ENCODE data around the gene FAM47C.
"Not testable (repeated sequence)": the region's sequence is repeated elsewhere in the genome, so short reads cannot be mapped to it uniquely, and the experiment has no call there.

FAM47C gene

DNA sequence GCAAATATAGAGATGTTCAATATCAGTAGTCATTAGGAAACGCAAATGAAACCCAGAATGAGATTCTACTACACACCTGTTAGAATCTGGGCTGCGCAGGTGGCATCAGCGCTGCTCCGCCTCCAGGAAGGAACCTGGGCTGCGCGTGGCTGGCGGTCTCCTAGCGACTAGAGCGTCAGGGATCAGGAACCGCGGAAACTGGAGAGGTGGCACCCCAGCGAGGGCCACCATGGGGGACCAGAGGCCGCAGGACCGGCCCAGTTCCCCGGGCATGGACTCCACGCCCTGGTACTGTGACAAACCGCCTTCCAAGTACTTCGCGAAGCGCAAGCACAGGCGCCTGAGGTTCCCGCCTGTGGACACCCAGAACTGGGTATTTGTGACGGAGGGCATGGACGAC is at the start of gene FAM47C:
Gene FAM47C, plus strand, starts transcription at position 185 of the 400 bp plus-strand sequence. Its CDS starts 45 bp downstream, at position 230.
- in situ Hi-C loops (cut with HindIII; ENCODE audit: low sequenced_read_pairs) = not testable (repeated sequence)

DNA sequence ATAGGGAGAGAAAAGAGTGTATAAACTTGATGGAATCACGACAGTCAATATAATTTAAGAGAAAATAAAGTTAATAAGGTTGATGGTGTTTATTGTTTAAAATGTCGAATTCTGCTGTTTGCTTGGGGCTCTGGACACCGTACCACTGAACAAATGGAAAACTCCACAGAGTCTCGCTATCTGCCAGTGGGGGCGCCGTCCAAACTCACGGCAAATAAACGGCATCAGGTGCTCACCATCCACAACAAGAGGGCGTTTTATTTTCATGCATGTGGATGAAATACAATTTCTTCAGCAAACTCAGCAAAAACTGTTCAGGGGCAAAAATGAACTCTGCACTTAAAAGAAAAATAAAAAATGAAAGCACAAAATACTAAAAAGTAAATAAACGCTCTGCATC is 46.6 kb upstream of the FAM47C start:
- in situ Hi-C loops (cut with HindIII; ENCODE audit: low sequenced_read_pairs) = no loop called here

DNA sequence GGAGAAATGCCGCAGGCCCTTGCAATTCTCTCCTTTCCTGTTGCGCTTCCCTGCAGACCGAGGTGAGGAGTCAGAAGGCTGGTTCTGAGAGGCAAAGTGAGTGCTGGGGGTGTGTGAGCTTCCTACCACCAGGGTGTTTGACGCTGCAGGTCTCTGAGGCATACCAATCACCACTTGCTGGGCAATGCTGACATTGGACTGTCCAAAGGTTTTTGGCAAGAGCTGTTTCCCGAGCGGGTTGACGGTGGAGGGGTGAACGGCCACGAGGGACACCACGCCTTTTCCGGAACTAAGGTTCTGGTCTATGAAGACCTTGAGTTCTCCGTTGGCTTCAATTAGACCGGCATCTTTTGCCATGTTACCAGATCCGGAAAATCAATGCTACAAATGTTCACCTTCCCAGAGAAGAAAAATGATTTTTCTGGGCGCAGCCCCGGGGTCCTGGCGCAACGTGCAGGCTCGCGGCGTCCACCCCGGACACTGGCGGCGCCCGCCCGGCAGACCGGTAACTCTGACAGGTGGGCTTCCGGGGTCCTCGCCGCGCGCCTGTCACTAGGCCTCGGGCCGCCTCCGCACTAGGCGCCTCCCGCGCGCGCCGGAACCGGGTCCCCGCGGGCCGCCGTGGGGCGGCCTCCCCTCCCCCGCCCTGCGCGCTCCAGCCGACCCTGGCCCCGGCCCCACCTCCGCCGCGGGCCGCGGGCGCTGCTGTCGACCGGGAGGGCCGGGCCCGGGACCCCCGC is 44.9 kb upstream of the FAM47C start:
- in situ Hi-C loops (cut with HindIII; ENCODE audit: low sequenced_read_pairs) = no loop called here

DNA sequence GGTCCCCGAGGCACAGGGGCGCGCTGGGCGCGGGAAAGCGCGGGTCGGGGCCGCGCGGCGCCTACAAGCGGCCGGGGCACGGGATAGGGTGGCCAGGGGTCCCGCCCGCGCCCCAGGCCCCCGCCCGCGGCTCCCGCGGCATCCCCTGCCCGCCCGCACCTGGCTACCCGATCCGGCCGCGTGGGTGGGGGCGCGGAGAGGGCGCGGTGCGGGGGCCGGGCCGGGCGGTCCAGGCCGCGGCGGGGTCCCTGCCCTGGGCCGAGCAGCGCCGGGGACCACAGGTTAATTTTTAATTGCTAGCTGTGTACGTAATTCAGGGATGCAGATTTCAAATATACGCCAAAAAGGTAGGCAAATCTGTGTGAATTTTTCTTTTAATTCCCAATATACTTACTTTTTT is 44.3 kb upstream of the FAM47C start:
- in situ Hi-C loops (cut with HindIII; ENCODE audit: low sequenced_read_pairs) = no loop called here

DNA sequence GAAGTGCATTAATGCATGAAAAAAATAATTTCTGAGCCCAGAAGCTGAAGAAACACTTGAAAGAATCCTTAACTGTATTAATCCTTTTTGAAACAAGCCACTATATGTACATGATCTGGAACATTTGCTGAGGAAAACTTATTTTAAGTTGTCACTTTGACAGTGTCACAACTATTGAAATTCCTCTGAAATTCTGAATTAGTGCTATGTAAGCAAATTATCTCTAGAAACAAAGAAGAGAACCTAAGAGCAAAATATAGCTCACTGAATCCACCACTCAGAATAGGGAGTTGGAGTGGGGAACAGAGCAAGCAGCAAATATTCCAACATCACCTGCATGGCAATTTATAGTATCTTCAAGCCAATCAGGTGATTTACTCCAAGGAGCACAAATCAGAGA is 34.6 kb upstream of the FAM47C start:
- in situ Hi-C loops (cut with HindIII; ENCODE audit: low sequenced_read_pairs) = no loop called here

DNA sequence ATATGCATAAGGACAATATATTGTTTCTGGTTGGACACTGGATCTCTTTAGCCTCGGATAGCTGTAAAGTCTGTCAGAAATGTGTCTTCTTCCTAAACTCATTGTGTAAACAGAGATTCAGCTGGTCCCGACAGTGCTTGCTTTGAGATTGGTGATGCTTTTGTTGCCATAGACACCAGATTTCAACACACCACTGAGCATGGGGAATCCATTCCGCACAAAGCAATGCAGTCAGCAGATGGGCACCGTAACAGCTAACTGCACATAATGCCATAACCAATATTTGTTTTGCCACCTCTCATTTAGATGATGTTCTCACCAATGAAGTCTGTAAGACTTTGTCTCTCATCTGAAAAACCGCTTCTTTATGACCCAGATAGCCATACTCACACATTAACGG is 33.3 kb upstream of the FAM47C start:
- in situ Hi-C loops (cut with HindIII; ENCODE audit: low sequenced_read_pairs) = no loop called here

DNA sequence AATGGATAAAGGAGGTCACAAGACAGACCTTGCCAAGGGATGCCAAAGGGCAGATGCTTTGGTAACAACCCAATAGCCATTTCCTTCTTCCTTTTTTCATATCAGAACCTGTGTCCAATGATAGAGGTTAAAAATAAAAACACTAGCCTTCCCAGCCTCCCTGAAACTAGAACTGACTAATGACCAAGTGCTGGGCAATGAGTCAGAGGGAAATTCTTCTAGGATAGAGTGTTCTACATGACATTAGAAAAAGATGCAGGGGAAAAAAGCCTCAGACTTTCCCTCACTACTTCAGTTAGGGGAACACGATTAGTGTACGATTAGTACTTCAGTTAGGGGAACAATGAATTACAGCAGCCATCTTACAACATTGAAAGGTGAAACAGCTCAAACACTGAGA is 29.3 kb upstream of the FAM47C start:
- in situ Hi-C loops (cut with HindIII; ENCODE audit: low sequenced_read_pairs) = no loop called here

DNA sequence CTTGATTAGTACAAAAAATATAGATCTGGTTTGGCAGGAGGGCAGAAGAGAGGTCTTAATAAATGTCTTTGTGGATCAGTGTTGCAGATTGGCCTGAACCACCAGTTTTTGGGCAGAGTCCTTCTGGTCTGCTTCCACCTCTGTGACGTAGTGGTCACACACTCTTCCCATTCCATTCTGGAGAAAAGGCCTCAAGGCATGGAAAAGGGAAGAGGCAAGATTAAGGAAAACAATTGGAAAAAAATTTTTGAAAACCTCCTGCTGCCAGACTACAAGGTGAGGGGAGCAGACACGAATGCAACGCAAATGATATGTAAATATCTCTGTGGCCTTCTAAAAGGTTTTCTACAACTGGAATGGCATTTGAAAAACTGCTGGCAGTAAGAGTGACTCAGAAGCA is 24.3 kb upstream of the FAM47C start:
- in situ Hi-C loops (cut with HindIII; ENCODE audit: low sequenced_read_pairs) = no loop called here

DNA sequence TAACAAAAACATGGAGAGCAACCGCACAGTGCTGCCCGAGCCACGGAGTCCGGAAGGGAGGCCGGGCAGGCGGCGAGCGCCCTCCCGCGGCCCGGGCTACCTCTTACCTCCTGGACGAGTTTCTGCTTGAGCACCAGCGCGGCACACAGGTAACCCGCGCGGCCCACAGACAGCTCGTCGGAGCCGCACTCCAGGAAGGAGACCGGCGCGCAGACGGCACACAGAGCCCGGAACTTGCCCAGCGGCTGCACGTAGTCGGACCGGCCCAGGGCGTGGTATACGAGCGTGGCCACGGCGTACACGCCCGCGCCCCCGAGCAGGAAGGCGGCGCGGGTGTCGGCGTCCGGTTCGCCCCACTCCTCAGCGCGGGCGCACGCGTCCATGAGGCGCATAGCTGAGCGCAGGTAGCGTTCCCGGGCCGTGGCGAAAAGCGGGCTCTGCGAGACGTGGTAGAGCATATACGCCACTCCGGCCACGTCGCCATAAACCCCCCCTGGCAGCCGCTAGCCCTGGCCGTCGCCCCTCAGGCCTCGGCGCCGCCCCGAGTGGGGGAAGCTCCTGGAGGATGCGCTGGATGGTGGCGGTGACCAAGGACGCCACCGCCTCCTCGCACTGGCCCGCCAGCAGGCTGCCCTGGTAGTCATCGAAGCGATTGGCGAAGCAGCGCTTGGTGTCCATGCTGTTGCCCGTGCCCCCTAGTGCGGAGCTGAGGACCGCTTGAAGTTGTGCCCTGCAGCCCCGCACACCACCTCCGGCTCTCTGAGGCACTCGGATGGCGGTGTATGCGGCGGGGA is 22.6 kb upstream of the FAM47C start:
- in situ Hi-C loops (cut with HindIII; ENCODE audit: low sequenced_read_pairs) = not testable (repeated sequence)

DNA sequence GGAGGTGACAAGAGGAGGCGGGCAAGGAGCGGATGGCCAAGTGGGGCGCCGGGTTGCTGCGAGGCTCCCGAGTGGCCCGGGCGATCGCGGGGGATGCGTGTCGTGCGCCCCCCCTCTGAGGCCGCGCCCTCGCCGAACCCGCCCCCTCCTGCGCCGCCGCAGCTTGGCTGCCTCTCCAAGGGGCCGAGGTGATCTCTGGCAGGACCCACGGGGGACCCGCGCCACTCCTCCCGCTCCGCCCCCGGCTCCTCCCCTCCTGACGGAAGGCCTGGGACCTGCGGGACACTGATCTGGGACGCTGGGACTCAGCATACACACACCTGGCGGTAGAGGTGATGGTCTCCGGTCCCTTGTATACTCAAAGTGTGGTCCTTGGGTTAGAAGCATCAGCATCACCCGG is 21.9 kb upstream of the FAM47C start:
- in situ Hi-C loops (cut with HindIII; ENCODE audit: low sequenced_read_pairs) = no loop called here

DNA sequence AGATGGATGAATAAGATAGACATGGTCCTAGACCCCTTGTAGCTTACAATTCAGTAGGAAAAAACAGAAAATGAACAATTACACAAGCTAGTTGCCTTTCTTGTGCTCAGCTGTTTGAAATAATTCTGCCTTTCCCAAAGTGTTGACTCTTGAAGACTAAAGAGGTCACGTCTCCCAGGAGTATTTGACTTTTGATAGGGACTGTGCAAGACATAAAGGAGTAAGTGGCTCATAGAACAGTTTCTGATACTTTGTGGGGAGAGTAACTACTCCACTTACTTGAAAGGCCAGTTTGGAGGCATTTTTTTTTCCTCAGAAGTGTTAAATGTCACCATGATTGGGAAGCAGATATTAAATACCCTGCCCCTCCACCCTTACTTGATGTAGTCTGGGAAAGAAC is 21.0 kb upstream of the FAM47C start:
- in situ Hi-C loops (cut with HindIII; ENCODE audit: low sequenced_read_pairs) = not testable (repeated sequence)

DNA sequence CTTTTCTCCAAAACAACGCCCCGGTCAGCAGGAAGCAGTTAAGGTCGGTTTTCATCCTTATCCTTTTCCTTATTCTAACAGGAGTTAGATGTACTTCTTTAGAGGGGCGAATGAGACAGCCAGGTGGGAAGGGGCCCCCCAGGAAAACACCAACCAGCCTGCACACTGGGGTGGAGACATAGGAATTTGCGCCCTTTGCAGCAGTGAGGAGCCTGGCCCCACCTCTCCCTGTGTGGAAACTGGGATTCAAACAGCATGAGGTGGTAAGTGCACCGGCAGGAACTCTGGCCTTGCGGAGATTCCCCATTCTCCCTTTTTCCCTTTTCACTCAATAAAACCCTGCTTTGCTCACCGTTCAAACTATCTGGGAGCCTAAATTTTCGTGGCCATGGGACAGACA is 8.0 kb upstream of the FAM47C start:
- in situ Hi-C loops (cut with HindIII; ENCODE audit: low sequenced_read_pairs) = no loop called here

DNA sequence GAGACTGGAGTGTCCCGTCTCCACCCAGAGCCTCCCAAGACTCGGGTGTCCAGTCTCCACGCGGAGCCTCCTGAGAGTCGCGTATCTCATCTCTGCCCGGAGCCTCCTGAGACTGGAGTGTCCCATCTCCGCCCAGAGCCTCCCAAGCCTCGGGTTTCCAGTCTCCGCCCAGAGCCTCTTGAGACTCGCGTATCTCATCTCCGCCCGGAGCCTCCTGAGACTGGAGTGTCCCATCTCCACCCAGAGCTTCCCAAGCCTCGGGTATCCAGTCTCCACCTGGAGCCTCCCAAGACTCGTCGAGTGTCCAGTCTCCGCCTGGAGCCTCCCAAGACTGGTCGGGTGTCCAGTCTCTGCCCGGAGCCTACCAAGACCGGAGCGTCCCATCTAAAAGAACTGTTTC is 2.3 kb downstream of the FAM47C start:
- in situ Hi-C loops (cut with HindIII; ENCODE audit: low sequenced_read_pairs) = no loop called here

DNA sequence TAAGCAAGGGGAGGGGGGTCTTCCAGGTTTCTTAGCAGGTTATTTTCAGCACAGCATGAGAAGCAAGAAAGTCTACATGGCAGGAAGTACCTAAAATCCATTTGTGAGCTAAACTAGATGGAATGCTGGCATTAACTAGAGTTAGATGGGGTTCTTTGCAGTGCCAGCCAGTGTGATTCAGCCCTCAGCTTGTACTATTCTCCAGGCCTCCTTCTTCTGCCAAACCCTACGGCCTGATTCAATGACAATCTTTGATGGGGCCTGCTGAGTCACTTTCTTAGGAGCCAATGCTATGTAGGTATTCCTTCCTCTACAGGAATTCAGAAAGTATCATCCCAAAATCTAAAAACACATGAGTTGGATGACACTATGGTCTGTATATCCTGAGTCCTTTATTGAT is 26.1 kb downstream of the FAM47C start:
- in situ Hi-C loops (cut with HindIII; ENCODE audit: low sequenced_read_pairs) = not testable (repeated sequence)

DNA sequence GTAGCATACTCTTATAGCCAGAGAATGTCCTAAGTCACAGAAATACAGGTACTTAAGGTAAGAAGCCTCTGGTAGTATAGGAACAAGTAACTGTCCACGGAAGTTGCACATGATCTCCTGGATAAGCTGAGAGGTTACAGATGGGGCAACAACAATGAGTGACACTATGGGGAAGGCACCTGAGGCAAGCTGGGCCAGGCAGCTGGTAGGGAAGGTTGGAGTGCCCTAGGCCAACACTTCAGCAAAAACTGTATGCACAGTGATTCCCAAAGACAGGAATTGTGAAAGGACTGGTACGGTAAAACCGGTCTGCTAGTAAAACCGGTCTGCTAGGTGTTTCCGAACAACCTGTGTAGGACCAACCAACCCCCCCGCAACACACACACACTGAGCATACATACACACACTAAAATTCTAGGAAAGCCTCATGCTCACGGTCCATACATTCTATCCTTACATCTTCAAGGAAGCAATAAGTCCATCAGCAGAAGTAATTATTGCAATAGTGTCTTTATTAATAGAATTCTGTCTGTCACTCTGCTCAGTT is 28.6 kb downstream of the FAM47C start:
- in situ Hi-C loops (cut with HindIII; ENCODE audit: low sequenced_read_pairs) = not testable (repeated sequence)

DNA sequence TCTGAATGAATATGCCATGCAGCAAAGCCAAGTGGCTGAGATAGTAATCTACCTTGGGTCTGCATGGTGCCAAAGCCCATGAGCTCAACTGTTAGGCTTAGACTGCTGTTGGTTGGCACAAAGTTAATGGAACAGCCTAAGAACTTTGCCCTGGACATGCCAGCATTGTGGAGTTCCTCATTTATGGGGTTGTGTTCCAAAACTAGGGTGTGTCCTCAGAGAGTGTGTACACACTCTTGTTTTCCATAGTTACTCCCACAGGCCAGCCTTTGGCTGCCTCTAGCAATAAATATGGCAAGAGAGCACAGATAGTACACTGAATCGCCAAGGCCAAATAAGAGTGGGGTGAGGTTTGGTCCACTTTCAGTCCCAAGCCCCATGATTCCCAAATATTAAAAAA is 30.6 kb downstream of the FAM47C start:
- in situ Hi-C loops (cut with HindIII; ENCODE audit: low sequenced_read_pairs) = not testable (repeated sequence)

DNA sequence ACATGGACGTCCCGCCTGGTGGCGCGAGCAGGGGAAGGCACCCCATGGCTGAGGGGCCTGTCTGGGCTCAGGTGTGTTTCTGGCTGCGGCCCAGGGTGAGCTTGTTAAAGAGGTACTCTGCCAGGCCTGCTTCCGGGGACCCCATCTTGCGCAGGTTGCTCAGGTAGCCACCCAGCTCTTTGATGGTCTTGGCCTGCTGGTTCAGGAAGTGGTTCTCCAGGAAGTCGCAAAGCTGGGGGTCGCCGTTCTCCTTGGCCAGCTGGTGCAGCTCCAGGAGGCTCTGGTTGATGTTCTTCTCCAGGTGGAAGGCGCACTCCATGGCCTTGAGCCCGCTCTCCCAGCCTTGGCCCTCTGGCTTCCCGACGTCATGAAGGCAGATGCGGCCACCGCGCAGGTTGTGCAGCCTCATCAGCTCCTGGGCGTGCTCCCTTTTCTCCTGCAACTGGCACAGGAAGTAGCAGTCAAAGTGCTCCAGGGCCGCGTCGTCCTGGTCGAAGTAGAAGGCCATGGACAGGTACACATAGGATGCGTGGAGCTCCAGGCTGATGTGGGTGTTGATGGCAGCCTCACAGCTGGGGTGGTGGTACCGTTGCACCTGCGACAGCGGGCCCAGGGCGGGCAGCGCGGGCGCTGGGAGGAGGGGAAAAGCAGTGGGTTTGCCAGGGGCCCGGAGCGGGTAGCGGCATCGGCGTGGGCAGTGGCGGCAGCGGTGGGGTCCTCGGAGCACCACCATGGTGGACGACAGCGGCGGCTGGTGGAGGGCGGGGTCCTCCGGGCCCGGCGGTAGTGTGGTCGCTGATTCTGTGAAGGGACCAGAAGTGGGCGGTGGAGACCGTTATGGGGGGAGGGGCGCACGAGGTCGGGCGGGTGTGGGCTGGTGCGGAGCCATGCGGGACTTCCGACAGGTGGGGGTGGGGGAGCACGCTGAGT is 35.1 kb downstream of the FAM47C start:
- in situ Hi-C loops (cut with HindIII; ENCODE audit: low sequenced_read_pairs) = not testable (repeated sequence)

DNA sequence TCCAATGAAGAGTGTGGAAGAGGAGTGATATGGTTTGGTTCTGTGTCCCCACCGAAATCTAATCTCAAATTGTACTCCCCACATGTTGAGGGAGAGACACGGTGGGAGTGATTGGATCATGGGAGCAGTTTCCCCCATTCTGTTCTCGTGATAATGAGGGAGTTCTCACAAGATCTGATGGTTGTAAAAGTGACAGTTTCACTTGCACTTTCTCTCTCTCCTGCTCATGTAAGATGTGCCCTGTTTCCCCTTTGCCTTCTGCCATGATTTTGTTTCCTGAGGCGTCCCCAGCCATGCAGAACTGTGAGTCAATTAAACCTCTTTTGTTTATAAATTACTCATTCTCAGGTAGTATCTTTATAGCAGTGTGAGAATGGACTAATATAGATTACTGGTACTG is 39.6 kb downstream of the FAM47C start:
- in situ Hi-C loops (cut with HindIII; ENCODE audit: low sequenced_read_pairs) = no loop called here

DNA sequence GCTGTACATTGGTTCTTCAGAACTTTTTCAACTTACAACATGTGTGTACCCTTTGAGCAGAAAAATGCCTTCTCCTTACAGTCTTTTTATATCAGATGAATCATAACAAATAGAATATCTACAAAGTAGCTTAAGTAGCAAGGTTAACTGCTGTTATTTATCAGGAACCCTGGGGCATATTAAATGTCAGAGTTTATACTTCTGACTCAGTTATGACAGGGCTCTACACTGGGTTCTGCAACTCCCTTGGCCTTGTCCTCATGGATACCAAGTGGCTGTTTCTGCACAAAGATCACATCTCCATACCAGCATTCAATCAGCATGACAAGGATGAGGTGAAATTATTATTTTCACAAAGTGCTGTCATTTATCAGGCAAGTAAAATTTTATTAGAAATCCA is 49.4 kb downstream of the FAM47C start:
- in situ Hi-C loops (cut with HindIII; ENCODE audit: low sequenced_read_pairs) = not testable (repeated sequence)

DNA sequence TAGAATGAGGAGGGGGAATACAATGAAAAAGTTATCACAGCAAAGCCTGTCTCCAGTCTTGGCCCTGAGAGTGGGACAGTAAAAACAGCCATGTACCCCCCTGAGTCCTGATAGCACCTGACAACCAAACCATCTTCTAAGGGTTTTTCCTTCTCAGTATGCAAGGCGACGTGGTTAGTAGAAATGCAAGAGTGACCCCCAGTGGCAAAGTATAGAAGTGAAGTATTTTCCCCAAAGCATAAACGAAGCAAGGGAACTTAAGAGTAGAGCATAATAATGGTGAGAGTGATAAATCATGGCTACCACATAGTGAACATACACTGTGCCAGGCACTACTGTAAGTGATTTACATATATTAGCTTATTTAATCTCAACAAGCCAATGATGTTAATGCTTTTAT is 52.8 kb downstream of the FAM47C start:
- in situ Hi-C loops (cut with HindIII; ENCODE audit: low sequenced_read_pairs) = no loop called here

Measured in endothelial cell of hepatic sinusoid (primary cell).